ENCODE data around the gene DEFB123.

Gene DEFB123, protein sequence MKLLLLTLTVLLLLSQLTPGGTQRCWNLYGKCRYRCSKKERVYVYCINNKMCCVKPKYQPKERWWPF

DNA sequence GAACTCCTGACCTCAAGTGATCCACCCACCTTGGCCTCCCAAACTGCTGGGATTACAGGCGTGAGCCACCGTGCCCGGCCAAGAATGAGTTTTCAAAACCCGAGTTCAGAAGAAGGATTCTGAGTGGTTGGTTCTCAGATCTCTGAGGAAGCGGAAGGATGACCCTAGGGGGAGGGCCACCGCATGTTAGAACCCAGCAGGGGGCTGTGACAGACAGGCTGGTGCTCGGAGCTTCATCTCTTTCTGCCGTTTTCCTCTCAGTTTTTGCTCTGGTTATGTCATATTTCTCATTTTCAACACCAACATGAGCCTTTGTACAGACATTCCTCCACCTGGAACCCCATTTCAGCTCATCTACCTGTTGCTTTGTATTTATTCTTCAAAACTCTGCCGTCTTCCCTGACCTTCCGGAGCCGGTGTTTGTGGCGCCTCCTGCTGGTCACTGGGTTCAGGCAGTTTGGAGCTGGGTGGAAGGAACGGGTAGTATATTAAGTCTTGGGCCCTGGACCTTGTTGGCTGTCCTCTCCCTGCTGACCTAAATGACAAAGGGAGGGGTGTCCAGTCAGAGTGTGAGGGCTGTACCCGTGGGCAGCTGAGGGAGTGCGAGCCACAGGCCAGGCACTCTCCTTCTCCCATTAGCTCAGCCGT, at the start of gene DEFB123:
Gene DEFB123 (plus strand): TSS at position 621 of the 648 bp plus-strand sequence. CDS start 67 bp downstream, outside the sequence.
- TF ChIP-seq GATA3 (IDR thresholded peaks at IDR 0.05; ENCODE audit: low read depth, low read length): no peak
- TF ChIP-seq GATA2 (IDR thresholded peaks at IDR 0.05; ENCODE audit: low read depth, low read length): no peak

DNA sequence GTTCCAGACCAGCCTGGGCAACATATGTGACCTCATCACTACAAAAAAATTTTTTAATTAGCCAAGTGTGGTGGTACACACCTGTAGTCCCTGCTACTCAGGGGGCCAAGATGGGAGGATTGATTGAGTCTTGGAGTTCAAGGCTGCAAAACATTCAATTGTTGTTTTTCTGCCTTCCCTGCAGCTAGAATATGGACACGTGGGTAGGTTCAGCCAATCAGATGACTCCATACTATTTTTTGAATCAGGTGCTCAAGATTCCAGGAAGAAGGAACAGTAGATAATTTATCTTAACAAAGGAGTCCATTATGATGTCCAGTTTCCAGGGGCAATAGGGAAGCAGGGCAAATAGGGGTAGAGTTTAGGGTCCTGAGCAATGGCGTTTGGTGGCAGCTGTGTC, 47.6 kb upstream of the DEFB123 start:
- no peak for TF ChIP-seq GATA2 (IDR thresholded peaks at IDR 0.05; ENCODE audit: low read depth, low read length)
- TF ChIP-seq GATA3 (IDR thresholded peaks at IDR 0.05; ENCODE audit: low read depth, low read length): no peak

DNA sequence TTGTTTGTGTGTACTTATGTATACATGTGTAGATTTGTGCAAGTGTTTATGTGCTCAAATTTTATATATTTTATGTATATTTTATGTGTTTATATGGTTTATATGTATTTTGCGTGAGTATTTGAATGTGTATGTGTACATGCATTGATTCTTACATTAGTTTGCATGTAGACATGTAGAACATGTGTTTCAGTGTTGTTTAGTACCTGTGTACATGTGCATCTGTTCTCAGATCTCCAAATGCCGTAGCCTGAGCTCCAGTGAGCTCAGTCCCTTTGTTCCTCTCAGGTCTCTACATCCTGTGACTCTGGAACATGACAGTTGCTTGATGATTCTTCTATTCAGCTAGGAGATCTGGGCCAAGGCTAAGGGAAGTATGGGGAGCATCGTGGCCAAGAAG, 45.5 kb upstream of the DEFB123 start:
- no peak for TF ChIP-seq GATA3 (IDR thresholded peaks at IDR 0.05; ENCODE audit: low read depth, low read length)

DNA sequence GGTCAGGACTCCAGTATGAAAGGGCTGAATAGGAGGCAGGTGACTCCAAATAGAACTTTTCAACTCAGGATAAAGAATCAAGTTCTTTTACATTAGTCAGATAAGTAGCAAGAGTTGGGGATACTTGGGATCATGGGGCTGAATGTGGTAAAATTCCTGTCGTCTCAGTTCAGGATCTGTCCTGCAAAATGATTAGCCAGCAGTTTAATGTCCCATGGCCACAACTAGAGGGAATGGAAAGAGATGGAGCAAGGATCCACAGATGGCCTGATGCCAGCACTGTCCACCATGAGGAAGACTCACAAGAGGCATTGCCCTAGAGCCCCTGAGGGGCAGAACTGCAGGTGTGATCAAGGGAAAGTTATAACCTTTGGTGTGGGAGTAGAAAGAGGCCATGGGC, 36.5 kb upstream of the DEFB123 start:
- TF ChIP-seq GATA2 (IDR thresholded peaks at IDR 0.05; ENCODE audit: low read depth, low read length): no peak
- no peak for TF ChIP-seq GATA3 (IDR thresholded peaks at IDR 0.05; ENCODE audit: low read depth, low read length)

DNA sequence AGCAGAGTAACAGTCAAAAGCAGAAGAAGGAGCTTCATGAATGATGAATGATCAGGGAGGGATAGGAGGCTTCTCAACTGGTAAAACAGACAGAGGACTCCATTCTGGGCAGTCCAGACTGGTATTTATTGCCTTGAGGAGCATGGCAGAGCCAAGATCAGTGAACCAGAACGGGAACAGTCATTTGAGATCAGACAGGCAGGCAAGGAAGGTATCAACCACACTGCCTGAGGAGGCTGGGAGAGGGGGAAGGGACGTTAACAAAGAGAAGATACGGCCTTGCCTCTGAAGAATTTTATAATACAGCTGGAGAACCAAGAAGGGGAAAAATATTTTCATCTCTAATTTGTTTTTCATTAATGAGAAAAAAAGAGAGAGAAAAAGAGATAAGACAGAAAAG, 34.3 kb upstream of the DEFB123 start, which contains the start of gene DEFB121:
Gene DEFB121 (minus strand): TSS at position 101 of the 400 bp plus-strand sequence. CDS start 63 bp downstream, at position 38.
- TF ChIP-seq GATA3 (IDR thresholded peaks at IDR 0.05; ENCODE audit: low read depth, low read length) (no peak), GATA2 (IDR thresholded peaks at IDR 0.05; ENCODE audit: low read depth, low read length) (no peak)

DNA sequence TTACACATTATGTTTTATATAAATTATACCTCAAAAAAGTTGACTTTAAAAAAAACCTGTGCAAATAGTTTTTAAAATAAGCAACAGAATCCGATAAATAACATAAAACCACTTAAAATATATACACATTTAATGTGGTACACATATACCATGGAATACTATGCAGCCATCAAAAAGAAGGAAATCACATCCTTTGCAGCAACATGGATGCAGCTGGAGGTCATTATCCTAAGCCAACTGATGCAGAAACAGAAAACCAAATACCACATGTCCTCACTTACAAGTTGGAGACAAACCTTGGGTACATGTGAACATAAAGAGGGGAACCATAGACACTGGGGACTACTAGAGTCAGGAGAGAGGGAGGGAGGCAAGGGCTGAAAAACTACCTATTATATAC, 30.4 kb upstream of the DEFB123 start:
- TF ChIP-seq GATA3 (IDR thresholded peaks at IDR 0.05; ENCODE audit: low read depth, low read length): no peak
- TF ChIP-seq GATA2 (IDR thresholded peaks at IDR 0.05; ENCODE audit: low read depth, low read length): no peak

DNA sequence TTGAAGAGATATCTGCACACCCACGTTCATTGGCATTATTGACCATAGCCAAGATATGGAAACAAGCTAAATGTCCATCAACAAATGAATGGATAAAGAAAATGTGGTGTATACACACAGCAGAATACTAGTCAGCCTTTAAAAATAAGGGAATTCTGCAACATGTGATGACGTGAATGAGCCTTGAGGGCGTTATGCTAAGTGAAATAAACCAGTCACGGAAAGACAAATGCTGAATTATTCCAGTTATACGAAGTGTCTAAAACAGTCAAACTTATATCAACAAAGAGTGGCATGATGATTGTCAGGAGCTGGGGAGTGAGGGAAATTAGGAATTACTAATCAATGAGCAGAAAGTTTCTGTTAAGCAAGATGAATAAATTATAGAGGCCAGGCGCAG, 26.1 kb upstream of the DEFB123 start:
- no peak for TF ChIP-seq GATA2 (IDR thresholded peaks at IDR 0.05; ENCODE audit: low read depth, low read length)
- TF ChIP-seq GATA3 (IDR thresholded peaks at IDR 0.05; ENCODE audit: low read depth, low read length): no peak

DNA sequence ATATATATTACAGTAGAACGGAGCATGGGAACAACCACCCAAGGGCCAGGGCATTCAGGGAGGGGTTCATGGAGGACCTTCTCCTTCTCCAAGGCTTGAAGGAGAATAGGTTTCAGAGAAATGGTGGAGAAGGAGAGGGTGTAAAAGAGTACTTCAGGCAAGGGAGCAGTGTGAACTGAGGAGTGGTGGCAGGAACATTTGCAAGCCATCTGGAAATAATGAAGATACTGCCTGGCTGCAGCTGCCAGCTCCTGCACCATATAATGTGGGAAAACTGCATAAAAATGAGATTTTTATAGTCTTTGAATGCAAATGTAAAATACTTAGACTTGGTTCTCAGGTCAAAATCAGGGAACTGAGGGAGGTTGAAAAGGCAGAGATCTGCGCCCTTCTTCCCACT, 24.8 kb upstream of the DEFB123 start:
- no peak for TF ChIP-seq GATA2 (IDR thresholded peaks at IDR 0.05; ENCODE audit: low read depth, low read length)
- TF ChIP-seq GATA3 (IDR thresholded peaks at IDR 0.05; ENCODE audit: low read depth, low read length): no peak

DNA sequence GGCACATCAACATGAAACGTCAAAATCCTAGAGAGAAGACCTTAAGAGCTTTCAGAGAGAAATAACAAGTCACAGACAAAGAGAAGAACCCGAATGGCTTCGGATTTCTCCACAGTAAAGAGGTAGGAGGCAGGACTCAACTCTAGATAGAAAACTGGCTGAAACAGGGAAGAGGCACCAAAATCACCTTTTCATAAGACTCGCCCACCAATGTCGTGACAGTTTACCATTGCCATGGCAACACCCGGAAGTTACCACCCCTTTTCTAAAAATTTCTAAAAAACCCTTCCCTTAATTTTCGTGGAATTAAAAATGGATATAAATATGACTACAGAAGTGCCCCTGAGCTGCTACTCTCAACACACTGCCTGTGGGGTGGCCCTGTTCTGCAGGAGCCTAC, 22.1 kb upstream of the DEFB123 start:
- no peak for TF ChIP-seq GATA3 (IDR thresholded peaks at IDR 0.05; ENCODE audit: low read depth, low read length)
- no peak for TF ChIP-seq GATA2 (IDR thresholded peaks at IDR 0.05; ENCODE audit: low read depth, low read length)

DNA sequence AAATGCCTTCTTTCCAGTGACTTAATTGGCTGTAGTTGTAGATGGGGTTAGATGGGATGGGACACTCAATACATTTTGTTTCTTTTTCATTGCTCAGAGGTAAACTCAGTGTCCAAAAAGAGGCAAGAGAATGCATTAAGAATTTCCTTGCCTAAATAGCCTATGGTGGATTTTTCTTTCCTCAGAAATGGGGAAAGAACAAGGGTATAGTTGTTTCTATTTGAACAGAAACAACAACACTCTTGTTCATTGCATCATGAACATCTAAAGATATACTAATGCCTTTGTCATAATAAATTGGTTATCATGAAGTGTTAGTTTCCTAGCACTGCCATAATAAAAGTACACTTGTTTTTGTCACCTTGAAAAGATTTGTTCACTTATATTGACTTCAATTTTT, 14.6 kb upstream of the DEFB123 start:
- TF ChIP-seq GATA3 (IDR thresholded peaks at IDR 0.05; ENCODE audit: low read depth, low read length): no peak
- no peak for TF ChIP-seq GATA2 (IDR thresholded peaks at IDR 0.05; ENCODE audit: low read depth, low read length)

DNA sequence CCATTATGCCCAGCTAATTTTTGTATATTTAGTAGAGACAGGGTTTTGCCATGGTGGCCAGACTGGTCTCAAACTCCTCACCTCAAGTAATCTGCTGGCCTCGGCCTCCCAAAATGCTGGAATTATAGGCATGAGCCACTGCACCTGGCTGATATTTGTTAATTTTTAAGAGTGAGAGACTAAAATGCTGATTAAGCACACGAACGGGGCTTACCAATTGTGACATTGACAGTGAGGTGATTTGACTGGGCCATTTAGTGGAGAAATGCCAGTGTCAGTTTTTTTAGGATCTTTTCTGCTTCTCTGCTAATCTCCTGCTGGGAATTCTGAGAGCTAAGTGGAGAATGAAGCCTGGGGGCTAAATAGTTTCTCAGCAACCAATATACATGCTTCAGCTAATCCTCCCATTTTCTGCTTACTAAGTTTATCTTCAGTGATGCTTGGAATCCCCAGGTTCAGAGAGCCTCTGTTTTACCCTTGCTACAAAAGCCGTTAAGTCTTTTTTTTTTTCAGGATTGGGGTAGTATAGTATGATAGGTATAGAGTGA, 9.8 kb upstream of the DEFB123 start:
- no peak for TF ChIP-seq GATA2 (IDR thresholded peaks at IDR 0.05; ENCODE audit: low read depth, low read length)
- TF ChIP-seq GATA3 (IDR thresholded peaks at IDR 0.05; ENCODE audit: low read depth, low read length): no peak

DNA sequence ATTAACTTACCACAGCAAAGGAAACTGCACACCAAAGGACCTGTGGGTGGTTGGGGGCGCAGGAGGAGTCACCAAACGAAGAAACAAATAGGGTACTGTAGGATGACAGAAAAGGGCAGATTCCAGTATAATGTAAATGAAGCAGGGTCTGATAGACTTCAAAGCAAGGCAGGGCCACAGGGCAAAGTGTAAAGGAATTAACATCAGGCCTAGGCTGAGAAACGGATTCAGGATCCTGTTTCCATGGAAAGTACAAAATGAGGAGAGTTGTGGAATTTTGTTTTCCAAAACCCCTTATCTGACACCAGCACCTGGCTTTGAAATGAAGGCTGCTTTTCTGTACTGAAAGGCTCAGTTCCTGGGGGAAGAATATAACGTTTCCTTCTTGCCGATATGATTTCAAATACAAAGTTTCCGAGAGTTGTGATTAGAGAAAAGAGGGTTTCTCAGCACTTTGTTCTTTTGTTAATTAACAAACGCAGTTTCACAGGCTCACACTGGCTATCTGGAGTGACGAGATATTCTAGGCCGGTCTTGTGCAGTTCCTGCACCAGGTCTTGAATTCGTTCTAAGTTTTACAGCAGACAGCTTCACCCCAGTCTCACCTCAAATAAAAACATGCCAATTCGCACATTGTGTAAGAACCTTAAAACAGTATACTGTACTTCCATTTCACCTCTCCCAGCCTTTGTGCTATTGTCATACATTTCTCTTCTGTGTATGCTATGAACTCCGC, 5.8 kb downstream of the DEFB123 start:
- TF ChIP-seq GATA2 (IDR thresholded peaks at IDR 0.05; ENCODE audit: low read depth, low read length) (no peak), GATA3 (IDR thresholded peaks at IDR 0.05; ENCODE audit: low read depth, low read length) (no peak)

DNA sequence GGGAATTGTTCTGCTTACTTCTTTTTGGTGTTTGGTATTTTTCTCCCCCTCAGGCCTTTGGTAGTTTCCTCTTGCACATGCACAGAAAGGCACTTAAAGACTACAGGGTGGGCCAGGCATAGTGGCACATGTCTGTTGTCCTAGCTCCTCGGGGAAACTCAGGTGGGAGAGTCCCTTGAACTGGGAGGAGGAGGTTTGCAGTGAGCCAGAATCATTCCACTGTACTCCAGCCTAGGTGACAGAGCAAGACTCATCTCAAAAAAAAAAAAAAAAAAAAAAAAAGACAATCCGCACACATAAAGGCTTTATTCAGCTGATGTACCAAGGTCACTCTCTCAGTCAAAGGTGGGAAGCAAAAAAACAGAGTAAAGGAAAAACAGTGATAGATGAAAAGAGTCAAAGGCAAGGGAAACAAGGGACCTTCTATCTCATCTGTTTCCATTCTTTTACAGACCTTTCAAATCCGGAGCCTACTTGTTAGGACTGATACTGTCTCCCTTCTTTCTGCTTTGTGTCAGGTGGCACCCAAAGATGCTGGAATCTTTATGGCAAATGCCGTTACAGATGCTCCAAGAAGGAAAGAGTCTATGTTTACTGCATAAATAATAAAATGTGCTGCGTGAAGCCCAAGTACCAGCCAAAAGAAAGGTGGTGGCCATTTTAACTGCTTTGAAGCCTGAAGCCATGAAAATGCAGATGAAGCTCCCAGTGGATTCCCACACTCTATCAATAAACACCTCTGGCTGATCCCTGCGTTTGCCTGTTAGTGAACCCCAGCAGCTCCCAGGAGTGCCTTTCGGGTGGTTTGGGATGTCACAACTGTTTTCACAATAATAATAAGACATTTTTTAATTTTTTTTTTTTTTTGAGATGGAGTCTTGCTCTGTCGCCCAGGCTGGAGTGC, 9.3 kb downstream of the DEFB123 start:
- TF ChIP-seq GATA3 (IDR thresholded peaks at IDR 0.05; ENCODE audit: low read depth, low read length) (no peak), GATA2 (IDR thresholded peaks at IDR 0.05; ENCODE audit: low read depth, low read length) (no peak)

DNA sequence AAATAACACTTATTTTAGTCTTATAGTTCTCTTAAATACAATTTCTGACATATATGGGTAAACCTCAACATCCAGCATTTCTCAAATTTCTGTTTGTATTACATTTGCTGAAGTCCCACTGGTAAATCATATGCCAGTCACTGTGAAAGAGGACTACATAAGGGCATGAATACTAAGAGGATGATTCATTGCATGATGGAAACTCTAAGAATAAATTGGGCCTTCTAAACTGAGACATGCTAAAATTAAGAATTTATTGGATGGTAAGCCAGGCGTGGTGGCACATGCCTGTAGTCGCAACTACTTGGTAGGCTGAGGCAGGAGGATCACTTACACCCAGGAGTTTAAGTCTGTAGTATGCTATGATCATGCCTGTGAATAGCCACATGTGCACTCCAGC, 12.1 kb downstream of the DEFB123 start:
- TF ChIP-seq GATA2 (IDR thresholded peaks at IDR 0.05; ENCODE audit: low read depth, low read length) (no peak), GATA3 (IDR thresholded peaks at IDR 0.05; ENCODE audit: low read depth, low read length) (no peak)

Measured in SH-SY5Y (cell line).